ENCODE data around the gene PCYT1A. TPM values are rescaled to one million over a fixed set of nuclear protein-coding genes. Genes with fewer than 3 reads are reported as not detected.

Gene PCYT1A
- total and polyA plus RNA-seq, 10 of the 15 experiments (the other 5 are each of a cell fraction or from before 2014, with no cell fraction given): 10.8 to 64.3 (median 48.6) TPM

GRCh38 chr3:196192524-196193051 lies 94.9 kb downstream of the PCYT1A start (continued):
- peak; percentile 74 for TF ChIP-seq ZNF687 (IDR thresholded peaks at IDR 0.05)
- TF ChIP-seq ZBTB4 (CRISPR knock-in tag; IDR thresholded peaks at IDR 0.05): no peak
- no peak for TF ChIP-seq ZBTB40 (IDR thresholded peaks at IDR 0.05; ENCODE audit: borderline replicate concordance)
- TF ChIP-seq, protein P1, sequence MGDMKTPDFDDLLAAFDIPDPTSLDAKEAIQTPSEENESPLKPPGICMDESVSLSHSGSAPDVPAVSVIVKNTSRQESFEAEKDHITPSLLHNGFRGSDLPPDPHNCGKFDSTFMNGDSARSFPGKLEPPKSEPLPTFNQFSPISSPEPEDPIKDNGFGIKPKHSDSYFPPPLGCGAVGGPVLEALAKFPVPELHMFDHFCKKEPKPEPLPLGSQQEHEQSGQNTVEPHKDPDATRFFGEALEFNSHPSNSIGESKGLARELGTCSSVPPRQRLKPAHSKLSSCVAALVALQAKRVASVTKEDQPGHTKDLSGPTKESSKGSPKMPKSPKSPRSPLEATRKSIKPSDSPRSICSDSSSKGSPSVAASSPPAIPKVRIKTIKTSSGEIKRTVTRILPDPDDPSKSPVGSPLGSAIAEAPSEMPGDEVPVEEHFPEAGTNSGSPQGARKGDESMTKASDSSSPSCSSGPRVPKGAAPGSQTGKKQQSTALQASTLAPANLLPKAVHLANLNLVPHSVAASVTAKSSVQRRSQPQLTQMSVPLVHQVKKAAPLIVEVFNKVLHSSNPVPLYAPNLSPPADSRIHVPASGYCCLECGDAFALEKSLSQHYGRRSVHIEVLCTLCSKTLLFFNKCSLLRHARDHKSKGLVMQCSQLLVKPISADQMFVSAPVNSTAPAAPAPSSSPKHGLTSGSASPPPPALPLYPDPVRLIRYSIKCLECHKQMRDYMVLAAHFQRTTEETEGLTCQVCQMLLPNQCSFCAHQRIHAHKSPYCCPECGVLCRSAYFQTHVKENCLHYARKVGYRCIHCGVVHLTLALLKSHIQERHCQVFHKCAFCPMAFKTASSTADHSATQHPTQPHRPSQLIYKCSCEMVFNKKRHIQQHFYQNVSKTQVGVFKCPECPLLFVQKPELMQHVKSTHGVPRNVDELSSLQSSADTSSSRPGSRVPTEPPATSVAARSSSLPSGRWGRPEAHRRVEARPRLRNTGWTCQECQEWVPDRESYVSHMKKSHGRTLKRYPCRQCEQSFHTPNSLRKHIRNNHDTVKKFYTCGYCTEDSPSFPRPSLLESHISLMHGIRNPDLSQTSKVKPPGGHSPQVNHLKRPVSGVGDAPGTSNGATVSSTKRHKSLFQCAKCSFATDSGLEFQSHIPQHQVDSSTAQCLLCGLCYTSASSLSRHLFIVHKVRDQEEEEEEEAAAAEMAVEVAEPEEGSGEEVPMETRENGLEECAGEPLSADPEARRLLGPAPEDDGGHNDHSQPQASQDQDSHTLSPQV (IDR thresholded peaks at IDR 0.05): 0 out of 2 replicates have a peak, but pooled peaks have one; percentile 55
- no peak for TF ChIP-seq ESRRA (IDR thresholded peaks at IDR 0.05; ENCODE audit: low read length)
- peak; percentile 53 for TF ChIP-seq POLR2A (IDR thresholded peaks at IDR 0.05; ENCODE audit: low read depth, low read length)
- no peak for TF ChIP-seq ZNF622 (IDR thresholded peaks at IDR 0.05)
- TF ChIP-seq IRF3 (IDR thresholded peaks at IDR 0.05): no peak
- TF ChIP-seq ZZZ3 (IDR thresholded peaks at IDR 0.05; ENCODE audit: control insufficient read depth, insufficient read length, low read depth): no peak
- no peak for TF ChIP-seq RAD21 (IDR thresholded peaks at IDR 0.05; ENCODE audit: insufficient read depth, low read depth, low read length)
- no peak for TF ChIP-seq EZH2 (IDR thresholded peaks at IDR 0.05; ENCODE audit: borderline replicate concordance, control insufficient read depth, low read depth, low read length)
- TF ChIP-seq CREM (IDR thresholded peaks at IDR 0.05; ENCODE audit: low read depth): no peak

All from GM12878 (cell line).